Measurements from ENCODE around the gene ZNF181. TPM values are rescaled to one million over a fixed set of nuclear protein-coding genes. Genes with fewer than 3 reads are reported as not detected.

ZNF181 gene
- total and polyA plus RNA-seq, 2 experiments from 2014 or later, result 7.4 to 18.9 TPM

GRCh38 chr19:34788074-34788473 is 54.0 kb downstream of the ZNF181 start:
- H3K4me2 ChIP-seq, result no peak overlapping the region
- H2AFZ ChIP-seq, result no peak overlapping the region
- ATAC-seq (no peak), DNase-seq (ENCODE audit: low spot score) (no peak)
- H3K27ac ChIP-seq (ENCODE audit: low read depth), result no peak overlapping the region
- H3K9me2 ChIP-seq (ENCODE audit: insufficient read depth), result peaks cover 9% of the 10 kb centered on the region; the same call in 1 of the 2 replicates
- Mint-ChIP-seq H3K4me1 (no peaks in the 10 kb centered on the region), H3K4me3 (no peak overlapping the region), H3K27me3 (ENCODE audit: insufficient read depth, low read depth, poor library complexity) (peaks cover 2% of the 10 kb centered on the region), H3K9me3 (peaks cover 53% of the 10 kb centered on the region), H3K36me3 (ENCODE audit: low read depth) (no peaks in the 10 kb centered on the region), H3K27ac (no peak overlapping the region)
- no peaks in the 10 kb centered on the region for H3K36me3 ChIP-seq (ENCODE audit: insufficient read depth)
- H3F3A ChIP-seq (replicated peaks; ENCODE audit: low read depth), result no peaks in the 10 kb centered on the region
- TF ChIP-seq EZH2phosphoT487 (IDR thresholded peaks at IDR 0.05; ENCODE audit: unreplicated experiment) (no peak), JUNB (IDR thresholded peaks at IDR 0.05; ENCODE audit: unreplicated experiment) (no peak), ZNF114 (CRISPR knock-in tag; IDR thresholded peaks at IDR 0.05) (no peak), ETS1 (IDR thresholded peaks at IDR 0.05) (no peak), POLR2AphosphoS5 (IDR thresholded peaks at IDR 0.05; ENCODE audit: low read depth) (no peak), CREB1 (CRISPR knock-in tag; IDR thresholded peaks at IDR 0.05; ENCODE audit: low read depth) (no peak), ZNF462 (CRISPR knock-in tag; IDR thresholded peaks at IDR 0.05) (no peak), REST (IDR thresholded peaks at IDR 0.05; ENCODE audit: unreplicated experiment) (no peak), CTCF (conservative IDR thresholded peaks at IDR 0.05; ENCODE audit: low read depth in 2 of 2) (no peak), NANOG (IDR thresholded peaks at IDR 0.05; ENCODE audit: borderline replicate concordance) (no peak), STAT1 (IDR thresholded peaks at IDR 0.05; ENCODE audit: unreplicated experiment) (no peak), ZNF331 (CRISPR knock-in tag; IDR thresholded peaks at IDR 0.05; ENCODE audit: low read depth) (no peak), EZH2 (IDR thresholded peaks at IDR 0.05; ENCODE audit: low read depth, unreplicated experiment) (no peak)
- H3K79me2 ChIP-seq (replicated peaks; ENCODE audit: insufficient read depth), result no peaks in the 10 kb centered on the region
- H3K4me3 ChIP-seq, result no peak overlapping the region
- no peaks in the 10 kb centered on the region; the same call in 1 of the 2 replicates for H3K27me3 ChIP-seq (ENCODE audit: insufficient read depth)
- H4K20me1 ChIP-seq (replicated peaks; ENCODE audit: insufficient read depth), result no peaks in the 10 kb centered on the region
- no peaks in the 10 kb centered on the region for H3K4me1 ChIP-seq (ENCODE audit: insufficient read depth)
